NT2/D1 (cell line): ENCODE results near the gene IGFBP1.

Experiments used
- SUZ12 ChIP-seq: IDR thresholded peaks from 2 replicates; pipeline ENCODE4 v1.6.1; 2011; ENCODE audit not compliant: insufficient read length, insufficient read depth; ENCODE audit errors: extremely low read depth
- YY1 ChIP-seq: IDR thresholded peaks from 2 replicates; pipeline ENCODE4 v1.6.1; 2011; ENCODE audit not compliant: insufficient read length, insufficient read depth
- ZNF274 ChIP-seq: IDR thresholded peaks from 2 replicates; pipeline ENCODE4 v1.6.1; 2011; ENCODE audit warnings: mild to moderate bottlenecking, low read depth, low read length

DNA sequence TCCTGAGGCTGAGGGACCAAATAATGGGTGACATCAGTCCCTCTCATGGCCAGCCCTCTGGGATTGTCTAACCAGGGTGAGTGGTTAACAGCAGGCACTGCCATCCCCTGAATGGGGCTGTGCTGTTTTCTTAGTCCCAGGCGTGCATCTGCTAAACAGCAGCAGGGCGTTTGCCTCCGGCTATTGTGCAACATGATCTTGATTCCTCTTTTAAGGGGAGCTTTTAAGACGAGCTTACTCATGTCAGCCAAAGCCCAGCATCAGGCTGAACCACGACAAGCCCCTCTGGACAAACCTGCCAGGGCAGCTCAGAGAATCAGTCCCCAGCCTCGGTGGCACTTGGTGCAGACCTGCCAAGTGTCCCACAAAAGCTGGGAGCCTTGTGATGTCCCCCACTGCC lies 49.0 kb downstream of the IGFBP1 start:
- TF ChIP-seq ZNF274 (no peak), SUZ12 (no peak), YY1 (no peak)
